DND-41 (cell line): ENCODE measurements around the gene RNF181.
"Not testable (repeated sequence)": the region's sequence is repeated elsewhere in the genome, so short reads cannot be mapped to it uniquely, and the experiment has no call there.

ENCODE experiments used
- ATAC-seq: fragments of 200-7000 bp; cut with Tn5 transposase; 3 replicates; pipeline ENCODE4 v1.9.1; 2021; ENCODE audit warnings: low read depth; ENCODE audit not compliant: insufficient read depth
- DNase-seq: peaks from one replicate; pipeline ENCODE4 v3.0.0-alpha.2; 2020
- H2AFZ ChIP-seq: 2 replicates; pipeline ENCODE4 v1.6.0; 2012; ENCODE audit warnings: low read depth, low read length
- H3K27ac ChIP-seq: 2 replicates; pipeline ENCODE4 v1.5.1; 2012; ENCODE audit warnings: low read length, inconsistent platforms
- H3K27me3 ChIP-seq: fragments of 200-600 bp; sonication (generic); 2 replicates; pipeline ENCODE4 v1.6.0; 2012; ENCODE audit warnings: low read length, mild to moderate bottlenecking, inconsistent platforms; ENCODE audit not compliant: insufficient read depth, poor library complexity
- H3K36me3 ChIP-seq: 2 replicates; pipeline ENCODE4 v1.5.1; 2012; ENCODE audit warnings: low read length, inconsistent platforms; ENCODE audit not compliant: insufficient read depth
- H3K4me1 ChIP-seq: 2 replicates; pipeline ENCODE4 v1.5.1; 2012; ENCODE audit warnings: mild to moderate bottlenecking, low read length; ENCODE audit not compliant: insufficient read depth
- H3K4me2 ChIP-seq: 2 replicates; pipeline ENCODE4 v1.6.0; 2012; ENCODE audit warnings: mild to moderate bottlenecking, moderate library complexity, low read length, inconsistent platforms; ENCODE audit not compliant: insufficient read depth
- H3K4me3 ChIP-seq, 2 experiments: fragments of 200-600 bp in 1 of 2; shearing (Covaris generic) in 1 of 2; 2 replicates each; pipeline ENCODE4 v1.5.1; 2012 to 2016; ENCODE audit warnings: inconsistent platforms in 2 of 2, low read length in 2 of 2, mild to moderate bottlenecking in 2 of 2, low read depth in 1 of 2, moderate library complexity in 1 of 2
- H3K79me2 ChIP-seq: 2 replicates; pipeline ENCODE4 v1.6.0; 2012; ENCODE audit warnings: low read length, inconsistent platforms; ENCODE audit not compliant: insufficient read depth
- H3K9ac ChIP-seq: 2 replicates; pipeline ENCODE4 v1.6.0; 2012; ENCODE audit warnings: low read depth, mild to moderate bottlenecking, inconsistent platforms, low read length, moderate library complexity
- H3K9me3 ChIP-seq: 2 replicates; pipeline ENCODE4 v1.5.1; 2012; ENCODE audit warnings: low read length, moderate library complexity, mild to moderate bottlenecking, inconsistent platforms; ENCODE audit not compliant: insufficient read depth, severe bottlenecking
- H4K20me1 ChIP-seq: 2 replicates; pipeline ENCODE4 v1.6.0; 2012; ENCODE audit warnings: low read length; ENCODE audit not compliant: insufficient read depth
- CTCF ChIP-seq: IDR thresholded peaks from 2 replicates; pipeline ENCODE4 v1.5.1; 2012; ENCODE audit warnings: borderline replicate concordance, low read length, moderate library complexity, mild to moderate bottlenecking; ENCODE audit not compliant: poor library complexity, severe bottlenecking; ENCODE audit errors: extremely low read depth
- EZH2 ChIP-seq: IDR thresholded peaks from 3 replicates; pipeline ENCODE4 v1.6.1; 2012; ENCODE audit warnings: borderline replicate concordance, low read depth, mild to moderate bottlenecking, moderate library complexity, low read length, inconsistent platforms; ENCODE audit not compliant: severe bottlenecking

The RNF181 gene

DNA sequence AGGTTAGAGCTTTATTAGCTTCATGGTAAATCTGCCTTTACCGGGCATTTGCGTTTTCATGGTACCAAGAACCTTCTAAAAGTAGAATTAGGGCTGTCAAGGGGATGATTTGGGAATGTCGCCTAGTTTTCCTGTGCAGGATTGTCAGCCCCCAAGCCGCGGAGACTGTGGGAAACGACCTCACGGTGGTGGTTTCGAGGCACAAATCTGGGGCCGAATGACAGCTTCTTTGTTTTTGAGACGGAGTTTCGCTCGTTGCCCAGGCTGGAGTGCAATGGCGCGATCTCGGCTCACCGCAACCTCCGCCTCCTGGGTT is 19.8 kb downstream of the RNF181 start:
- DNase-seq (no peak), ATAC-seq (no peak)
- peak overlapping the region in 1 of 2 experiments; percentile 97; a peak in 1 of 4 replicates for H3K4me3 ChIP-seq
- peak overlapping the region; percentile 99 for H3K9ac ChIP-seq
- H3K4me2 ChIP-seq: peak overlapping the region; percentile 78
- H3K27ac ChIP-seq: peak overlapping the region; percentile 98
- no peaks in the 10 kb centered on the region for H3K27me3 ChIP-seq
- H3K79me2 ChIP-seq: peaks cover 65% of the 10 kb centered on the region
- TF ChIP-seq CTCF: no peak
- no peak for TF ChIP-seq EZH2
- peaks cover 27% of the 10 kb centered on the region for H4K20me1 ChIP-seq
- H3K9me3 ChIP-seq: no peaks in the 10 kb centered on the region
- H3K4me1 ChIP-seq: peaks cover 56% of the 10 kb centered on the region
- no peak overlapping the region for H2AFZ ChIP-seq
- H3K36me3 ChIP-seq: peaks cover 35% of the 10 kb centered on the region

DNA sequence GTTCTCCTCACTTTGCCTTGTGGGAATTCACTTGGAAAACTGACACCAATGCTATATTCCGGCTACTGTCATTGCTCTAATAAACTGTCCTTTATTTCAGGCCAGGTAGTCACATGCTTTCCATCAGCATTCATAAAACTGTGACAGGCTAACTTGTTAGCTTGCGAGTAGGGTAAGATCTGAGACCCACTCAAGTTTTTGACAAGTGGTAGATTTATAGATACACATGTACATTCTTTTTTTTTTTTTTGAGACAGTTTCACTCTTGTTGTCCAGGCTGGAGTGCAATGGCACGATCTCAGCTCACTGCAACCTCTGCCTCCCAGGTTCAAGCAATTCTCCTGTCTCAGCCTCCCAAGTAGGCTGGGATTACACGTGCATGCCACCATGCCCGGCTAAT is 22.2 kb downstream of the RNF181 start:
- peaks cover 63% of the 10 kb centered on the region for H3K79me2 ChIP-seq

DNA sequence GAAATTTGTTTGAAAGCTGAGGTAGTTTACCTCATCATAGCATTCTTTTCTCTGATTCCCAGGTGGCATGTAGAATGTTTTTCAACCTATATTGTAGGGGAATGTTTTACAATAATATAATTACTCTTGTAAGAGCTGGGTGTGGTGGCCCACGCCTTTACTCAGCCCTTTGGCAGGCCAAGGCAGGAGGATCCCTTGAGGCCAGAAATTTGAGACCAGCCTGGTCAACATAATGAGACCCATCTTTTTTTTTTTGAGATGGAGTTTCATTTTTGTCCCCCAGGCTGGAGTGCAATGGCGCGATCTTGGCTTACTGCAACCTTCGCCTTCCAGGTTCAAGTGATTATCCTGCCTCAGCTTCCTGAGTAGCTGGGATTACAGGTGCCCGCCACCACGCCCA is 24.1 kb downstream of the RNF181 start:
- H3K27ac ChIP-seq: no peak overlapping the region
- TF ChIP-seq EZH2 (no peak), CTCF (no peak)
- peaks cover 73% of the 10 kb centered on the region for H3K36me3 ChIP-seq
- ATAC-seq (no peak), DNase-seq (no peak)
- no peak overlapping the region for H2AFZ ChIP-seq
- H3K27me3 ChIP-seq: no peaks in the 10 kb centered on the region
- no peak overlapping the region for H3K4me2 ChIP-seq
- peaks cover 38% of the 10 kb centered on the region for H4K20me1 ChIP-seq
- peaks cover 37% of the 10 kb centered on the region for H3K4me1 ChIP-seq
- H3K79me2 ChIP-seq: peaks cover 79% of the 10 kb centered on the region
- H3K4me3 ChIP-seq: no peak overlapping the region
- H3K9me3 ChIP-seq: no peaks in the 10 kb centered on the region
- no peak overlapping the region for H3K9ac ChIP-seq

More for the DNA sequence above, 22.2 kb downstream of the RNF181 start:
- Histone ChIP-seq H3K9ac (peak overlapping the region; percentile 99), H3K4me1 (peaks cover 40% of the 10 kb centered on the region), H3K36me3 (peaks cover 56% of the 10 kb centered on the region), H3K4me3 (peak overlapping the region; percentile 93 to 97; a peak in 3 of 4 replicates), H3K4me2 (peak overlapping the region; percentile 78), H3K27ac (0 out of 2 replicates have a peak overlapping the region, but pooled peaks have one; percentile 98), H4K20me1 (peaks cover 32% of the 10 kb centered on the region)
- not testable (repeated sequence) for H3K9me3 ChIP-seq, ATAC-seq, H2AFZ ChIP-seq, DNase-seq, H3K27me3 ChIP-seq

GRCh38 chr2:85621338-85621737 is 25.8 kb downstream of the RNF181 start:
- H3K36me3 ChIP-seq: peaks cover 87% of the 10 kb centered on the region
- H4K20me1 ChIP-seq: peaks cover 42% of the 10 kb centered on the region
- H3K4me2 ChIP-seq: no peak overlapping the region
- DNase-seq (no peak), ATAC-seq (no peak)
- peaks cover 81% of the 10 kb centered on the region for H3K79me2 ChIP-seq
- no peak for TF ChIP-seq EZH2
- TF ChIP-seq CTCF: no peak
- H3K4me1 ChIP-seq: peaks cover 29% of the 10 kb centered on the region
- H3K27ac ChIP-seq: no peak overlapping the region
- no peak overlapping the region for H3K9ac ChIP-seq
- no peaks in the 10 kb centered on the region for H3K9me3 ChIP-seq
- H3K27me3 ChIP-seq: no peaks in the 10 kb centered on the region
- no peak overlapping the region for H2AFZ ChIP-seq
- H3K4me3 ChIP-seq: no peak overlapping the region
